ENCODE results near the gene CHKA.

Gene CHKA

GRCh38 chr11:68121067-68121899 is at the start of gene CHKA:
CHKA (minus strand) TSS chr11:68121388; CDS start chr11:68121177, 211 bp downstream.
- ATAC-seq (peak; percentile 94), DNase-seq (ENCODE audit: low spot score in 2 of 2) (peak; percentile 88 to 93)
- peaks cover 5% of the 10 kb centered on the region for H3K36me3 Mint-ChIP-seq
- H3K9me3 Mint-ChIP-seq, result no peaks in the 10 kb centered on the region
- H3K4me3 Mint-ChIP-seq, result peak within 1 kb of the TSS; percentile 70
- H3K27ac Mint-ChIP-seq, result peak within 1 kb of the TSS; percentile 50
- peaks cover 15% of the 10 kb centered on the region for H3K4me1 Mint-ChIP-seq

GRCh38 chr11:68169442-68169841 is 48.3 kb upstream of the CHKA start:
- ATAC-seq (no peak), DNase-seq (ENCODE audit: low spot score in 2 of 2) (no peak)
- Mint-ChIP-seq H3K4me1 (no peaks in the 10 kb centered on the region), H3K27ac (no peak overlapping the region), H3K36me3 (peaks cover 96% of the 10 kb centered on the region), H3K4me3 (no peak overlapping the region), H3K9me3 (no peaks in the 10 kb centered on the region)

GRCh38 chr11:68168694-68169093 is 47.5 kb upstream of the CHKA start:
- no peak for DNase-seq (ENCODE audit: low spot score in 2 of 2)
- H3K9me3 Mint-ChIP-seq, result no peaks in the 10 kb centered on the region
- peak overlapping the region; percentile 12 for H3K27ac Mint-ChIP-seq
- no peak for ATAC-seq
- H3K4me3 Mint-ChIP-seq, result no peak overlapping the region
- peaks cover 90% of the 10 kb centered on the region for H3K36me3 Mint-ChIP-seq
- no peaks in the 10 kb centered on the region for H3K4me1 Mint-ChIP-seq

- peaks cover 79% of the 10 kb centered on the region for H3K36me3 Mint-ChIP-seq
- H3K9me3 Mint-ChIP-seq, result no peaks in the 10 kb centered on the region
- no peak for ATAC-seq
- no peaks in the 10 kb centered on the region for H3K4me1 Mint-ChIP-seq
- no peak for DNase-seq (ENCODE audit: low spot score in 2 of 2)
- no peak overlapping the region for H3K27ac Mint-ChIP-seq
- H3K4me3 Mint-ChIP-seq, result no peak overlapping the region
Observed at GRCh38 chr11:68167474-68167873, 46.3 kb upstream of the CHKA start.

- no peak overlapping the region for H3K27ac Mint-ChIP-seq
- peaks cover 2% of the 10 kb centered on the region for H3K4me1 Mint-ChIP-seq
- H3K36me3 Mint-ChIP-seq, result peaks cover 76% of the 10 kb centered on the region
- ATAC-seq (no peak), DNase-seq (ENCODE audit: low spot score in 2 of 2) (no peak)
- H3K4me3 Mint-ChIP-seq, result no peak overlapping the region
- H3K9me3 Mint-ChIP-seq, result no peaks in the 10 kb centered on the region
Observed at GRCh38 chr11:68166969-68167368, 45.8 kb upstream of the CHKA start.

- Mint-ChIP-seq H3K36me3 (peaks cover 68% of the 10 kb centered on the region), H3K9me3 (no peaks in the 10 kb centered on the region), H3K27ac (no peak overlapping the region), H3K4me3 (no peak overlapping the region), H3K4me1 (peaks cover 8% of the 10 kb centered on the region)
- no peak for ATAC-seq
- no peak for DNase-seq (ENCODE audit: low spot score in 2 of 2)
Observed at GRCh38 chr11:68165601-68166000, 44.4 kb upstream of the CHKA start.

- DNase-seq (ENCODE audit: low spot score in 2 of 2) (no peak), ATAC-seq (no peak)
- peak overlapping the region; percentile 20 for H3K27ac Mint-ChIP-seq
- peaks cover 62% of the 10 kb centered on the region for H3K36me3 Mint-ChIP-seq
- H3K9me3 Mint-ChIP-seq, result no peaks in the 10 kb centered on the region
- no peak overlapping the region for H3K4me3 Mint-ChIP-seq
- H3K4me1 Mint-ChIP-seq, result peaks cover 8% of the 10 kb centered on the region
Observed at GRCh38 chr11:68164437-68164836, 43.2 kb upstream of the CHKA start.

- no peak for DNase-seq (ENCODE audit: low spot score in 2 of 2)
- H3K36me3 Mint-ChIP-seq, result peaks cover 61% of the 10 kb centered on the region
- H3K27ac Mint-ChIP-seq, result peak overlapping the region; percentile 20
- H3K4me1 Mint-ChIP-seq, result peaks cover 8% of the 10 kb centered on the region
- ATAC-seq, result no peak
- H3K9me3 Mint-ChIP-seq, result no peaks in the 10 kb centered on the region
- no peak overlapping the region for H3K4me3 Mint-ChIP-seq
Observed at GRCh38 chr11:68163691-68164090, 42.5 kb upstream of the CHKA start.

- Mint-ChIP-seq H3K36me3 (peaks cover 48% of the 10 kb centered on the region), H3K9me3 (no peaks in the 10 kb centered on the region), H3K27ac (peak overlapping the region; percentile 57)
Observed at GRCh38 chr11:68160100-68160695, 39.0 kb upstream of the CHKA start.

GRCh38 chr11:68159665-68160064 is 38.5 kb upstream of the CHKA start:
- ATAC-seq (no peak), DNase-seq (ENCODE audit: low spot score in 2 of 2) (no peak)
- H3K27ac Mint-ChIP-seq, result no peak overlapping the region
- H3K36me3 Mint-ChIP-seq, result peaks cover 46% of the 10 kb centered on the region
- peaks cover 8% of the 10 kb centered on the region for H3K4me1 Mint-ChIP-seq
- no peaks in the 10 kb centered on the region for H3K9me3 Mint-ChIP-seq
- H3K4me3 Mint-ChIP-seq, result no peak overlapping the region

More at GRCh38 chr11:68160100-68160695, 39.0 kb upstream of the CHKA start:
- Mint-ChIP-seq H3K4me1 (peaks cover 8% of the 10 kb centered on the region), H3K4me3 (no peak overlapping the region)
- ATAC-seq, result no peak
- DNase-seq (ENCODE audit: low spot score in 2 of 2), result no peak

- Mint-ChIP-seq H3K4me1 (peaks cover 8% of the 10 kb centered on the region), H3K36me3 (peaks cover 43% of the 10 kb centered on the region), H3K27ac (no peak overlapping the region), H3K9me3 (no peaks in the 10 kb centered on the region), H3K4me3 (no peak overlapping the region)
- ATAC-seq (no peak), DNase-seq (ENCODE audit: low spot score in 2 of 2) (no peak)
Observed at GRCh38 chr11:68159161-68159560, 38.0 kb upstream of the CHKA start.

- H3K36me3 Mint-ChIP-seq, result peaks cover 43% of the 10 kb centered on the region
- DNase-seq (ENCODE audit: low spot score in 2 of 2), result no peak
- H3K4me1 Mint-ChIP-seq, result peaks cover 8% of the 10 kb centered on the region
- no peaks in the 10 kb centered on the region for H3K9me3 Mint-ChIP-seq
- no peak for ATAC-seq
- H3K4me3 Mint-ChIP-seq, result no peak overlapping the region
- H3K27ac Mint-ChIP-seq, result no peak overlapping the region
Observed at GRCh38 chr11:68158580-68158979, 37.4 kb upstream of the CHKA start.

- peaks cover 8% of the 10 kb centered on the region for H3K4me1 Mint-ChIP-seq
- ATAC-seq (no peak), DNase-seq (ENCODE audit: low spot score in 2 of 2) (no peak)
- H3K9me3 Mint-ChIP-seq, result no peaks in the 10 kb centered on the region
- no peak overlapping the region for H3K27ac Mint-ChIP-seq
- H3K4me3 Mint-ChIP-seq, result no peak overlapping the region
- H3K36me3 Mint-ChIP-seq, result peaks cover 23% of the 10 kb centered on the region
Observed at GRCh38 chr11:68153742-68154141, 32.6 kb upstream of the CHKA start.

GRCh38 chr11:68150037-68150436 is 28.8 kb upstream of the CHKA start:
- Mint-ChIP-seq H3K4me1 (peaks cover 8% of the 10 kb centered on the region), H3K9me3 (no peaks in the 10 kb centered on the region), H3K27ac (no peak overlapping the region), H3K4me3 (no peak overlapping the region), H3K36me3 (peaks cover 2% of the 10 kb centered on the region)
- no peak for ATAC-seq
- DNase-seq (ENCODE audit: low spot score in 2 of 2), result no peak

GRCh38 chr11:68149417-68149816 is 28.2 kb upstream of the CHKA start:
- no peak for ATAC-seq
- Mint-ChIP-seq H3K9me3 (no peaks in the 10 kb centered on the region), H3K4me1 (peaks cover 8% of the 10 kb centered on the region), H3K4me3 (no peak overlapping the region), H3K36me3 (no peaks in the 10 kb centered on the region), H3K27ac (no peak overlapping the region)
- DNase-seq (ENCODE audit: low spot score in 2 of 2), result no peak

GRCh38 chr11:68148879-68149278 is 27.7 kb upstream of the CHKA start:
- no peaks in the 10 kb centered on the region for H3K9me3 Mint-ChIP-seq
- peaks cover 8% of the 10 kb centered on the region for H3K4me1 Mint-ChIP-seq
- DNase-seq (ENCODE audit: low spot score in 2 of 2) (no peak), ATAC-seq (no peak)
- no peak overlapping the region for H3K27ac Mint-ChIP-seq
- no peaks in the 10 kb centered on the region for H3K36me3 Mint-ChIP-seq
- H3K4me3 Mint-ChIP-seq, result no peak overlapping the region

Data from stimulated activated effector memory CD8-positive, alpha-beta T cell treated with anti-CD3 and anti-CD28 coated beads, Interleukin-12 subunit alpha, Interleukin-12 subunit beta, amount 100 ng/mL, for 72 hours (primary cell).